GM15510 (cell line): ENCODE results near the gene OPN1SW.

Experiments used
- POLR2A ChIP-seq: IDR thresholded peaks from 3 replicates; pipeline ENCODE4 v1.6.1; 2011; ENCODE audit warnings: borderline replicate concordance; ENCODE audit not compliant: insufficient read length; ENCODE audit errors: extremely low read depth

Gene OPN1SW

DNA sequence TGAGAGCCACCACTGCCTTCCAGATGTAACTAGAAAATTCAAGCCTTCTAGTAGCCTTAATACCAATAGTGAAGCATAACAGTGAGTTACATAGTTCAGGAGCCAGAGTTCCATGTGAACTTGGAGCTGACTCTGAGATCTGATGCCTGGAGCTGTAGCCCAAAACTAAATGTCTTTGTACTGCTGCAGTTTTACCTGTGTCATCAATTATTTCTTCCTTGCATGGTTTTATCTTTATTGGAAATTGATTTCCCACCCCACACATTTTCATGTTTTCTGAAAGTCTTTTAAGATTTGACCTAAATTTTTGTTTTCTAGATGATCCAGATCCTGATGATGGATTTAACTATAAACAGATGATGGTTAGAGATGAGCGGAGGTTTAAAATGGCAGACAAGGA is 17.0 kb downstream of the OPN1SW start:
- TF ChIP-seq POLR2A, result no peak

DNA sequence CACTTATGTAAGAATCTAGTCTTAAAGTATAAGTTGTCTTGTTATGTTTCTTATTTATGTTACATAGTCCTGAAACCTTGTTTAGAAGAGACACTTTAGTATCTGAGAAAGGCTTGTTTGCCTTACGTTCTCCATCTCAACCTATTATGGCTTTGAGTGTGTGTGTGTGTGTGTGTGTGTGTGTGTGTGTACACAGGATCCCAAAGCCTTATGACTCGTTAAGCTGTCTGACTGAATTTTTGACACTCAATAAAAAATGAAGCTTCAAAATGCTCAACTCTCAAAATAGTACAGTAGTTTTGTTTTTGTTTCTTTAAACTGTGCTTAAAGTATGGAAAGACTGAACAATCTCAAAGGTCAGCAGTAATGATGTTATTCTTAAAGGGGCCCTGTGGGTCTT is 18.4 kb downstream of the OPN1SW start:
- no peak for TF ChIP-seq POLR2A

DNA sequence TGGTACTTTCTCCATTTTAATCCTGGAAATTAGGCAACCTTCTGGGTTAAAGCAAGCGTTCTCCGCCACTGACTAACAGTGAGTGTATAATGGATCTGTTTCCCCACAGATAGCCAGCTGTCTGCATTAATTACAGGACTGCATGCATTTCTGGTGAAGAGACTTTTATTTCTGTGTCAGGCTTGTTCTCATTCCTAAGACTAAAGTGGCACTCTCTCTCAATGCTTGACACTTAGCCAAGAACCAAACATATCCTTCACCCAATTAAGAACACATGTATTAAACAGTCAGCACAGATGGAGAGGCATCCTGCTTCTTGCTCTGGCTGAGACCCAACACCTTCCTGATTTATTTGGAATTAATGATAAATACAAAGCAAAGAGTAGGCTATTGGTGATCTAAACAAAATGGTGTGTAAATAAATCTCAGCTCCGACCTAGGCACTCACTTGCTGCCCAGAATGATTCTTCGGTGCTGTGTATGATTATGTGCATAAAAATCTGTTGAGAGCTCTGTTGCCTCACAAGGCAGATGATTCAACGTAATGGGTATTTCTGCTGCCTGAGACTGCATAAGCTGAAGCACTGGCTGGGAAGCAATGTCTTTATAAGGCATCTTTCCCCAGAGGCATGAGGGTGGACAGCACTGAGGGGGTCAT is 19.6 kb downstream of the OPN1SW start:
- TF ChIP-seq POLR2A, result no peak

DNA sequence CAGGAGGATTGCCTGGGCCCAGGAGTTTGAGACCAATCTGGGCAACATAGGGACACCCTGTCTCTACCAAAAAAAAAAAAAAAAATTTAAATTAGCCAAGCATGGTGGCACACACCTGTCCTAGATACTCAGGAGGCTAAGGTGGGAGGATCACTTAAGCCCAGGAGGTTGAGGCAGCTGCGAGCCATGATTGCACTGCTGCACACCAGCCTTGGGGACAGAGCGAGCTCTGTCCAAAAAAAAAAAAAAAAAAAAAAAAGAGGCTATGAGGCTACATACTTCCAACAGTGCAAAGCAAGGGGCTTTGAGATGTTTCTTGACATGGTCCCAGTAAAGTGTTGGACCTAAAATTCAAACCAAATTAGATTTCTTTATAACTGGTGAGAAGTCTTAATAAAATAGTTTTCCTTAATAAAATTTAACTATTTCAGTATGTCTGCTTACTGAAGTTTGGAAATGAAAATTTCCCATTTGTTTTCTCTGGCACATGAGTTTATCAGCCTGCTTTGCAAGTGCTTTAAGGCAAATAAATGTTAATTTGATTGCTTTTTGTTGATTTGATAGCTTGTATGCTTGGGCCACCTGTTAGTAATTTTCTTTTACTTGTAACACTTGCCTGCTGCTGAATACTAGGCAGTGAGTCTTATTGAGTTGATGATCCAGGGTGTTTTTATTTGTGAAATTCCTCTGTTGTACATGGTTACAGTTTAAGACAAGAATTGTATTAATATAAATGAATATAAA is 20.3 kb downstream of the OPN1SW start:
- no peak for TF ChIP-seq POLR2A

DNA sequence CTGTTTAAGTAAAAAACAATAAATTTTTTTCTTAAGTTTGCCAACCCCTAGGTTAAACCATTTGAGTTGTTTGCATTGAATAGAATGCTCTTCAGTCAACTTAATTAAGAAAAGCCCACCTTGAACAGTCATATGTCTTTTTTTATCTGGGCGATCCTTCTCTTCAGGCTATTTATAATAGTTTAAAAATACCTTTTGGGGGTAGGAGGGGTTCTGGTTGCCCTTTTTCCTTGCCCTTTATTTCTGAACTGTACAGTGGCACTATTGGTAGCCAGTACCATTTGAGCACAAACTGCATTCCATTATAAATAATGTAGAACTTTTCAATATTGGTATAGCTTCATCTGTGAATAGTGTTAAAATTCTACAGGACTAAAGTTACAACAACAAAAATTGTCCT is 23.3 kb downstream of the OPN1SW start:
- no peak for TF ChIP-seq POLR2A

DNA sequence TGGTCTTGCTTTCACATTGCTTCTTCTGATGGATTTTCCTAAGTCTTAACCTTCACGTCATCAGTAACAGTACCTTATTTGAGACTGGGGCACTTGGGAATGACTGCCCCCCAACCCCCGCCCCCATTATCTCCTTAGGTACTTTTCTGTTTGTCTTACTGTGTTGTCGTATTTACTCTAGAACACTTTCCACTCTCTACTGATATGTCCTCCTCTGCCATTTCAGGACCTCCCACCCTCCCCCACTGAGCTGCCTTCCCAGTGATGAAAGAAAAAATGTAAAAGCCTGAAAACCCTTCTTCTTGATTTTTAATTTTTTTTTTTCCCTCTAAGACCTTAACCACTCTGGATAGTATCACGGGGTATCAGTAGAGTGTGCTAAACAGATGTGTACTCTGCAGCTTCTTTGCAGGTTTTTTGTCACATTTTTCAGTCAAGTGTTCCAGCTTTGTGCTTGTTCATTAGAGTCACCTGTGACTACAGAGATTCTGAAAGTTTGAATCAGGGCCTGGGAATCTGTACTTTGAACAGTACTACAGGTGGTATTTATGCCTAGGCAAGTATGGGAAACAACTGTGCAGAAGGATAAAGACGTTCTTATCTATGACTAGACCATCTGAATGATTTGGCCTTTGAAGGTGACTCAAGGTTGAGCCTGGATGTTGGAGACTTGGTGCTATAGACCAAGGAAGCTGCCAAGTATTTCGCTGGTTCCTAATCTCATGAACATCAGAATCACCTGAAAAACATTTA is 28.1 kb downstream of the OPN1SW start:
- no peak for TF ChIP-seq POLR2A

DNA sequence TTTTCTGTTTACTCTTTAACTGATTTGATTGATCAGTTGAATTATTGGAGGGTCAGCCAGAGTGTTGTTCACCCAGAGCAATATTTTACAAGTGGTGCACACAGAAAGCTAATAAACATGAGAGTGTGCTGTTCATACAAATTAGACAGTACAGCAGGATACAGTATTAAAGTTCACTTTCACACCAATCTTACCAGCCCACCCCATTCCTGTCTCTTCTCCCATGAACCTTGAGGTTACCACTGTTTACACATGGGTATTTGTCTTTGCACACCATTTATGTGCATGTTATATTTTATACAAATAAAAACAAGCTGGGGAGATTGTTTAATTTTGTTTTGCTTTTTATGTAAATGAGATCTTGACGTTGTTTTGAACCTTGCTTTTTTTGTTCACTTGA is 29.9 kb downstream of the OPN1SW start:
- TF ChIP-seq POLR2A, result no peak

DNA sequence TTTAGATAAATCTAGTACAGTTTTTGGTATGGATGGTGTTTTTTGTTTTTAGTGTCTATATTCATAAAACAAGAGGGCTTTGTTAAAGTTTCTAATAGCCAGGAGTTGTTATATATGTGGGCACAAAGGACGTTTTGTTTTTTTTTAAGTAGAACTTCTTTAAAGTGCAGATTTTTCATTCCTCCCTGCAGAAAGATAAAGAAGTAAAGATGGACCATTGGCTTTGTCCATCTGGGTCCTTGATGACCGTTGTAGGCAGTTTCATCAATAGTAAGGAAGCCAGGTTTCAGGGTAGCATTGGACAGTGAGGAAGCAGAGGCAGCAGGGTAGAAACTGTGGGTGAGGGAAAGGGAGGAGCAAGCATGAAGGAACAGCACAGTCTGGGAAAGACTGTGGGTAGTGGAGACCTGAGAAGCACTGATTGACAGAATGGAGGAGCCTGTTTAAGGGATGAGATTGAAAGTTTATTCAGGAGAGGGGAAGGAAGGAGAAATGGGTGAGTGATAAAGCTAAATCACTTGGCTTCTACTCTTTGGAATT is 31.2 kb downstream of the OPN1SW start:
- no peak for TF ChIP-seq POLR2A

DNA sequence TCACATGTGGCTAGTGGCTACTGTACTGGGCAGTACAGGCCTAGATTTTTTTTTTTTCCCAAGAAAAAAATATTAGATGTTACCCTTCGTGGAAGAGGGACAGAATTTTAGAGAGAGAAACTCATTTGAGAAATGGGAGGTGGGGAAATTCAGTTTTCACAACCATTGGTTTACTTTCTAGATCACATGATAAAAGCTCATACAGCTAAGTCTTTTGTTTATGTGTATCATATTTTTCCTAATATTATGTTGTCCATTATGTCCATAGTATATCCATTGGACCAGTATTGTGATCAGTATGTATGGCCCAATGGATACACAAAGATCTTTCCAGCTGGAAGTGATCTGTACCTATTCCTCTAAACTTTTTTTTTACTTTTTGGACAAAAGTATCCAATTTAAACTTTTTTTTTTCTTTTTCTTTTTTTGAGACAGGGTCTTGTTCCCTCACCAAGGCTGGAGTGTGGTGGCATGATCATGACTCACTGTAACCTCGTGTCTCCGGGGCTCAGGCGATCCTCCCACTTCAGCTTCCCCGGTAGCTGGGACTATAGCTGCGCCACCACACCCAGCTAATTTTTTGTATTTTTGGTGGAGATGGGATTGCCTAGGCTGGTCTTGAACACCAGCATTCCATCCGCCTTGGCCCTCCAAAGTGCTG is 32.4 kb downstream of the OPN1SW start:
- TF ChIP-seq POLR2A, result no peak

DNA sequence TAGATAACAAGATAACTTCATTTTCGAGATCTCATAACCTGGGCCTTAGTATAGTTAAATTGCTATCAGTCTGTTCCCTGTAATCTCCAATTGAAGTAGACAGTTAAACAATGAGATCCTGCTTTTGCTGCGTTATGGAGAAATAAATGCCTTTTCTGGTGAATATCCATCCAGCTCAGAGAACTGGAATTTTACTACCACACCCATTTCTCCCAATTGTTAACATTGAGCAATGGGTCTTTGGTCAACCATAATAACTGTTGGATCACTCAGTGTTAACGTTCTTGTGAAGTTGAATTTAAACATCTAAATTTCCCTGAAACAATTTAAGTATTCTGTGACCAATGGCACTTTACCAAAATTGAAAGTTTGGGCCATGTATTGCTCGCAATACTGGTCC is 33.4 kb downstream of the OPN1SW start:
- TF ChIP-seq POLR2A, result no peak

DNA sequence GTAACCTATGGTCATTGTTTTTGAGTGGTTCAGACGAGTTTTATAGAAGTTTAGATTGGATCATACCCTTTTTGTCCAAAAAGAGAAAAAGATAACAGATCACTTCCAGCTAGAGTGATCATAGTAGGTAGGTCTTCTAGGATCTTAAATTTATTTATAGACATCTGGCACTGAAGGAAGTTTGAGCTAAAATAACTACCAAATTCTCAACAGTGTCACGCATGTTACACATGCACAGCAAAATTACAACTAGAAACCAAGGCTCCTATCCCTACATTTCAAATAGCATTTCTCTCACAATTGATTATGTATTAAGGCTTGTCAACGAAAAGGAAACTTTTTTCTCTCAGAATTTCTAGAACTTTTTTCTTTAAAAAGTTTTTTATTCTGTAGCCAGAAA is 34.1 kb downstream of the OPN1SW start:
- TF ChIP-seq POLR2A, result no peak

DNA sequence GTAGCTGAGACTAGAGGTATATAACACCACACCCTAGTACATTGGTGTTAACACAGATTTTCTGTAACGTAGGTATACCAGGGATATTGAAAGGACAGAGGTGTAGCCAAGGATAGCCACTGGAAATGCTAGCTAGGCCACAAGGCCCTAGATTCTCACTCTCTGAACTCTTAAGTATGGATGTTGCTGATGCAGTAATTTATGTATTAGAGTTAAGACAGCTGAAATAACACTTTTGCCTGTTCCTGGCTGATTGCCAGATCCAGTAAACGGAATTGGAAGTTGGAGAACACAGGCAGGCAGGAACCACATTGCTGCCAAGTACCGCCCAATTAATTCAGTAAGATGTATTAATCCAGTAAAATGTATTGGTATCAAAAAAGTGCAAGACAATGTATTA is 34.6 kb downstream of the OPN1SW start:
- no peak for TF ChIP-seq POLR2A

DNA sequence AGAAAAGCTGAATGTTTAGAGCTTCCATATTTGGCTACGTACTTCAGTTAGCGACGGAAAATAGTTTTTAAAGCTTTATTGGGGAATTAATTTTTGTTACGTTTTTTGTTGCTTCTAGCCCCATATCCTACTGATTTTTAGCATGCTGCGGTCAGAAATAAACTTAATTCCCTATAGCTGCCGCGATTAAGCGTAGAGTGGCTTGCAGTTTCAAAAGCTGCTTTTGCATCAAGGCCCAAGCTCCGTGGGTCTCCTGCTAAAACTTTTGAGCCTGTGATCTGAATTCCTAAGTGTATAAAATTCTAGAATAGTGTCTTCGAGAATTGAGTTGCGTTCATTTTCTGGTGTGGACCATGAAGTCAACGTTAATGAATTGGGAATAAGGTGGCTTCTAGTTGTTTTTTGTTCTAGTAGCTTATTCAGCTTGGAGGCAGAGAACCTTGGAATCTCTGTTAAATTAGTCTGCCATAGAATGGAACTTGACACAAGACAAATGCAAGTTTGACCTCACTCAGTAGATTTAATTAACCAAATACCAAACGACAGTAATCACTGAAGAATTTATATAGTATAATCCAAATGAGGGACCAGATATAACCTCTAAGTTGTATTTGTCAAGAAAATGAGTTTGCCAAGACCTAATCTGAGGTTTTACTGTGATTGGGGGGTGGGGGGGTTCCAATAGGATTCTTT is 35.5 kb downstream of the OPN1SW start:
- TF ChIP-seq POLR2A, result no peak
